HS-5 (cell line): ENCODE results near the gene FBXW12.

Source experiments
- DNase-seq: peaks from one replicate; pipeline ENCODE4 v3.0.0-alpha.2; 2012; ENCODE audit warnings: low read depth

Gene FBXW12

DNA sequence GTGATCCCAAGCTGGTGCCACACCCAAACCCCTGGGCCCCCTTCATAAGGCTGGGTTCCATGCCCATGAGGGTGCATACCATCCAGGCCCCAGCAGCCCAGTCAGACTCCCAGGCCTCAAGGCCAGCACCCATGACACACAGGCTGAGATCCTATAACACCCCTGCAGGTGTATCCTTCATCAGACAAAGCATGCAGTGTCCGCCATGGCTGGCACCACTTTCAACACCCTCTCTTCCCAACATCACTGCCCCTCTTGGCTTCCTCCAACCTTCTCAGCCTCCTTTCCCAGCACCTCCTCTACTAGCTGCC is 64.4 kb downstream of the FBXW12 start:
- no peak for DNase-seq

DNA sequence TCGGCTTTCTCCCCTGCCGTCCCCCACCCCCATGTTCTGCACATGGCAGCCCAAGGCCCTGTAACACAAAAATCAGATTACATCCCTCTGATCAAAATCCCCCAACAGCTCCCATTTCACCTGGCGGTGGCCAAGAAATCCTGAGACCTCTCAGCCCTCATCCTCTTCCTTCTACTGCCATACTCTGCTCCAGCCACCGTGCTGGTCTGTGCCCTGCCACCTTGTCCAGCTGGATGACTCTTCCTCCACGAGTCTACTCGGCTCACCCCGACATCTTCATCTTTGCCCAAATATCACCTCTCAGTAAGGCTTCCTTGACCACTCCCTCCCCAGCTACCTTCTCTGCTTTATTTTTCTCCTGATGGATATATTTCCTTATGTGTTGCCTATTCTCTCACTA is 64.8 kb downstream of the FBXW12 start:
- no peak for DNase-seq

DNA sequence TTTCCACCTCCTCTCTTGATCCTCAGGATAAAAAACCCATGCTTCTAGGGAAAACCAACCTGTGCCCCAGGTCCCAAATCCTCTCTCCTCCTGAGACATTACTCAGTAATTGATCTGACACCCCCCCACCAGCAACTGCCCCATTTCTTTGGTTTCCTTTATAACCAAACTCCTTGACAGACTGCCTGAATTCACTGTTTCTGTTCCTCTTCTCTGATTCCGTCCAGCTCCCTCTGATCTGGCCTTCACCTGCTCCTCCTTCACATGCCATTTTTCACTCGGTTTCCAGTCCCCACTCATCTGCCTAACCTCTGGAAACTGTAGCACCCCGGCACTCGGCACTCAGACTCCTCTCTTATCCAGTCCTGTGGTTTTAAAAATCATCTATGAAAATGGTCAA is 65.8 kb downstream of the FBXW12 start:
- no peak for DNase-seq

DNA sequence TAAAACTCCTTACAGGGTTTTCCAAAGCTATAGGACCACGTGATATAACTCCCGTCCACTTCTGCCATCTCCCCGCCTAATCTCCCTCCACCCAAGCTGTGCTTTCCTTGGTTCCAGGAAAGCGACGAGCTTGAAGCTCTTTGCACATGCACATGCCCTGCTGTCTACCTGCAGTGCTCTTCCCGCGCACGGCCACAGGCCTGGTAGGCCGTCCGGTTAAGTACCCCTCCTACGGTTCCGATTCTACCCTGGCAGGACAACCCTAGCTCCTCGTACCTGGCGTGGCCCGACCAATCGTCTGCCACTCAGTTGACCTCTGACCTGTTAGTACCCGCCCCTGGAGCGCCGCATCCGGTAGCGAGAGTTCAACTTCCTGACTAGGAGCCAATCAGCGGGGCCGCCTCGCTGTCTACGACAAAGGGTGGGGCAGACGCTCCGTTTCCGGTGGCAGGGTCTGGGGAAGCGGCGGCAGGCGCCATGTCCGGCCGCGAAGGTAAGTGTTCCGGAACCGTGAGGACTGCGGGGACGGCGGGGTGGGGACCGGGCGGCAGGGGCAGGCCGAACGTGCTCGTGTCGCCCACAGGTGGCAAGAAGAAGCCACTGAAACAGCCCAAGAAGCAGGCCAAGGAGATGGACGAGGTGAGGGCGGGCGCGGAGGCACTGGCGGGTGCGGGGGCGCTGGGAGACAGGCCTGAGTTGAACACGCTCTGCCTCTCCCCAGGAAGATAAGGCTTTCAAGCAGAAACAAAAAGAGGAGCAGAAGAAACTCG is 68.0 kb downstream of the FBXW12 start, which contains the start of the genes CCDC51 and TMA7:
Gene CCDC51 (minus strand): TSS at position 300 of the 770 bp plus-strand sequence. CDS start 4,991 bp downstream, outside the sequence.
Gene TMA7 (plus strand): TSS at position 438 of the 770 bp plus-strand sequence. CDS start 40 bp downstream, at position 478.
- DNase-seq = peak; percentile 86

DNA sequence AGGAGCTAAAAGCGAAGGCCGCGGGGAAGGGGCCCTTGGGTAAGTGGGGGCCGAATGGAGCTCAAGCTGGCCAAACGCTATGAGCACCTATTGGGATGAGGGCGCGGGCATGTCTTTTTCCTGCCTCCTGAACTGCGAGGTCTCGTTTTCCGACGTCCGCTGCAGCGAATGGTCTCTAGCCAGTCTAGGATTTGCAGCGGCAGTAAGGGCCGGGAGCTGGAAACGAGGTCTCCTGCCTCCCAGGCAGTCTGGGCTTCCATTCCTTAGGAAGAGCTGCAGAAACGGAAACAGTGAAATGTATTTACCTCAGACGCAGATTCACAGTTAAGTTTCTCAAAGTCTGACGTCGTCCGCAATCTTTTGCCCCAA is 68.6 kb downstream of the FBXW12 start:
- no peak for DNase-seq

DNA sequence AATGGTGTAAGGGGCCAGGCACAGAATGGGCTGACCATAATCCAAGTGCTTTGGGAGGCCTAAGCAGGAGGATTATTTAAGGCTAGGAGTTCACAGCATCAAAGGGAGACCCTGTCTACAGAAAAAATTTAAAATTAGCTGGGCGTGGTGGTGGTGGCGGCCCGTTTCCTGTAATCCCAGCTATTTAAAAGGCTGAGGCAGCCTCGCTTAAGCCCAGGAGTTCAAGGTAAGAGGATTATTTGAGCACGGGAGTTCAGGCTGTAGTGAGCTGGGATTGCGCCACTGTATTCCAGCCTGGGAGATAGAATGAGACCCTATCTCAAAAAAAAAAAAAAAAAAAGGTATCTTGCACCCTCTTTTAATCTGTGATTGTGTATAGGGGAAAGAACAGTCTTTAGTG is 69.9 kb downstream of the FBXW12 start:
- no peak for DNase-seq
